Measurements from ENCODE around the gene HNRNPDL. TPM values are rescaled to one million over a fixed set of nuclear protein-coding genes. Genes with fewer than 3 reads are reported as not detected.

Gene HNRNPDL
- total RNA-seq, 1 donor from 2014 or later, result 93.5 TPM

DNA sequence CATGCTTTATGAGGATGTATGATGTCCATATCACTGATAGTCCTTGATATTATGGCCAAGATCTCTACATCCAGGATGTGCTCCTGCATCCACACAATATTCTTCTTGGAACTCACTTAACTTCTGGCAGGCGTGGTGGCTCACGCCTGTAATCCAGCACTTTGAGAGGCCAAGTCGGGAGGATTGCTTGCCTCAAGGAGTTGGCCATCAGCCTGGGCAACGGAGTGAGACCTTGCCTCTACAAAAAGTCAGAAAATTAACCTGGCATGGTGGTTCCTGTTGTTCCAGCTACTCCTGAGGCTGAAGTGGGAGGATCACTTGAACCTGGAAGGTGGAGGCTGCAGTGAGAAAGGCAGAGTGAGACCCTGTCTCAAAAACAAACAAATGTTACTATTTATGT lies 54.2 kb downstream of the HNRNPDL start:
- Histone ChIP-seq H3K27ac (replicated peaks) (no peak overlapping the region), H3K4me1 (peaks cover 60% of the 10 kb centered on the region)
- TF ChIP-seq, protein P1, sequence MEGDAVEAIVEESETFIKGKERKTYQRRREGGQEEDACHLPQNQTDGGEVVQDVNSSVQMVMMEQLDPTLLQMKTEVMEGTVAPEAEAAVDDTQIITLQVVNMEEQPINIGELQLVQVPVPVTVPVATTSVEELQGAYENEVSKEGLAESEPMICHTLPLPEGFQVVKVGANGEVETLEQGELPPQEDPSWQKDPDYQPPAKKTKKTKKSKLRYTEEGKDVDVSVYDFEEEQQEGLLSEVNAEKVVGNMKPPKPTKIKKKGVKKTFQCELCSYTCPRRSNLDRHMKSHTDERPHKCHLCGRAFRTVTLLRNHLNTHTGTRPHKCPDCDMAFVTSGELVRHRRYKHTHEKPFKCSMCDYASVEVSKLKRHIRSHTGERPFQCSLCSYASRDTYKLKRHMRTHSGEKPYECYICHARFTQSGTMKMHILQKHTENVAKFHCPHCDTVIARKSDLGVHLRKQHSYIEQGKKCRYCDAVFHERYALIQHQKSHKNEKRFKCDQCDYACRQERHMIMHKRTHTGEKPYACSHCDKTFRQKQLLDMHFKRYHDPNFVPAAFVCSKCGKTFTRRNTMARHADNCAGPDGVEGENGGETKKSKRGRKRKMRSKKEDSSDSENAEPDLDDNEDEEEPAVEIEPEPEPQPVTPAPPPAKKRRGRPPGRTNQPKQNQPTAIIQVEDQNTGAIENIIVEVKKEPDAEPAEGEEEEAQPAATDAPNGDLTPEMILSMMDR (IDR thresholded peaks at IDR 0.05; ENCODE audit: borderline replicate concordance), result no peak

DNA sequence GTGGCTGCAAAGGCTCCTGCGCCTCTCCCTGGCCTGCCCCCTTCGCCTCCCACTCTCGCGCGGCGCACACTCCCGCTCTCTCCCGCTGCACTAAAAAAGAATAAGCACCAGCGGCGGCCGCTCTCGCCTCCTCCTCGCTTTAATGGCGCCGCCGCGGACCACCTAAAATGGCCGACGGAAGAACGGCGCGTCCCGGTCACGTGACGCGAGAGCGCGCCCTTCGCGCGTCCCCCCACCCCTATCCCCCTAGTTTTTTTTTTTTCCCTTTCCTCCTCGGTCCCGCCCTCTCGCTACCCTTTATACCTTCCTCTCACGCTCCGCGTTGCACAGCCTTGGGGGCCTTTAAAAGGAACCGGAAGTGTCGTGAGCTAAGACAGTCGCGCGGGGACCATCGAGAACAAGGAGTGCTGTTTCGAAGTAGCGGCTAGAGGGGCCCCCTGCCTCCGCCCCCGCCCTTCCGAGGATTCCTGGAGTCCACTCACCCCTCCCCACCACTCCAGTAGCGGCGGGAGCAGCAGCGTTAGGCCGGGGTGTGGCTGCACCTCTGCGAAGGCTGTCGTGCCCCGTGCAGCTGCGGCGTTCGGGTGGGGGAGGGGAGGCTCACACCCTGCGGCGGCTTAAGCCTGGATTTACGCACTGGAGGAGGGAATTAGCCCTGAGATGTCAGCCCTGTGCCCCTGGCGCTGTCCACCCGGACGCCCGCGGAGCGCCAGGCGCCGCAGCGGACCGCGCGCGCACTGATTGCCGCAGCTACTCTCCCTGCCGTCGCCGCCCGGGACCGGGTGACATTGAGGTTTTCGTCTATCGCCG lies 56.2 kb downstream of the HNRNPDL start, which contains the start of gene HNRNPD:
HNRNPD (minus strand) TSS at position 176 of the 810 bp plus-strand sequence. CDS start 313 bp downstream, outside the sequence.
- peak; percentile 98 for DNase-seq
- Histone ChIP-seq H3K4me1 (peaks cover 67% of the 10 kb centered on the region), H3K36me3 (peaks cover 5% of the 10 kb centered on the region), H3K27me3 (ENCODE audit: low read depth) (no peaks in the 10 kb centered on the region), H3K9me3 (replicated peaks) (no peaks in the 10 kb centered on the region), H3K27ac (replicated peaks) (peak within 1 kb of the TSS; percentile 99), H3K4me3 (peak within 1 kb of the TSS; percentile 95)
- TF ChIP-seq, protein P1 (IDR thresholded peaks at IDR 0.05; ENCODE audit: borderline replicate concordance), result peak; percentile 21
- intact Hi-C loops (cut with micrococcal nuclease), result loop anchor here (5.0 kb wide), 1 partner anchor 53 kb away; no protein-coding TSS in a partner anchor

More for the DNA sequence above, 54.2 kb downstream of the HNRNPDL start:
- Histone ChIP-seq H3K27me3 (ENCODE audit: low read depth) (no peaks in the 10 kb centered on the region), H3K9me3 (replicated peaks) (no peaks in the 10 kb centered on the region), H3K4me3 (peak overlapping the region; percentile 95), H3K36me3 (no peaks in the 10 kb centered on the region)
- no peak for DNase-seq
- intact Hi-C loops (cut with micrococcal nuclease), result no loop called here

DNA sequence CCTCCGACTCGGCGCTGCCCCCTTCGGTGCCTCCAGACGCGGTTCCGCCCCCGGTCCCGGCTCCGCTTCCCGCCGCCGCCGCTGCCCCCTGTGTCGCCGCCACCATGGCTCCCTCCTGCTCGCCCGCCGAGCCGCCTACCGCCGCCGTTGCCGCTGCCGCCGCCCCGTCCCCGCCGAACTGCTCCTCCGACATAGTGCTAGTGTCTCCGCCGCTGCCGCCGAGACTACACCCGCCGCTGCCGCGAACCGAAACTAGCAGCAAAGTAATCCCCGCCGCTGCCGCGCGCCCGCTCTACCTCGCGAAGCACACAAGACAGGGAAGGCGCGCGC lies 56.8 kb downstream of the HNRNPDL start:
- no peaks in the 10 kb centered on the region for H3K9me3 ChIP-seq (replicated peaks)
- H3K27ac ChIP-seq (replicated peaks), result peak overlapping the region; percentile 99
- H3K4me1 ChIP-seq, result peaks cover 73% of the 10 kb centered on the region
- TF ChIP-seq, protein P1 (IDR thresholded peaks at IDR 0.05; ENCODE audit: borderline replicate concordance), result no peak
- no peak for DNase-seq
- no peaks in the 10 kb centered on the region for H3K27me3 ChIP-seq (ENCODE audit: low read depth)
- H3K36me3 ChIP-seq, result peaks cover 5% of the 10 kb centered on the region
- peak overlapping the region; percentile 95 for H3K4me3 ChIP-seq
- intact Hi-C loops (cut with micrococcal nuclease), result loop anchor here (5.0 kb wide), 1 partner anchor 54 kb away; no protein-coding TSS in a partner anchor

Other genes starting within 250 kb of the HNRNPDL start
- 93.0 TPM for gene HNRNPD, start 56.5 kb downstream of the HNRNPDL start, total RNA-seq
- 16.2 TPM for gene ENOPH1, start 128 bp upstream of the HNRNPDL start, total RNA-seq
- gene TMEM150C, start 131.5 kb upstream of the HNRNPDL start, total RNA-seq, result 13.6 TPM